ENCODE results near the gene KIF19. TPM values are rescaled to one million over a fixed set of nuclear protein-coding genes. Genes with fewer than 3 reads are reported as not detected.

The KIF19 gene
- total RNA-seq, 3 donors from 2014 or later, result 0.16 to 1.3 (median 0.44) TPM

DNA sequence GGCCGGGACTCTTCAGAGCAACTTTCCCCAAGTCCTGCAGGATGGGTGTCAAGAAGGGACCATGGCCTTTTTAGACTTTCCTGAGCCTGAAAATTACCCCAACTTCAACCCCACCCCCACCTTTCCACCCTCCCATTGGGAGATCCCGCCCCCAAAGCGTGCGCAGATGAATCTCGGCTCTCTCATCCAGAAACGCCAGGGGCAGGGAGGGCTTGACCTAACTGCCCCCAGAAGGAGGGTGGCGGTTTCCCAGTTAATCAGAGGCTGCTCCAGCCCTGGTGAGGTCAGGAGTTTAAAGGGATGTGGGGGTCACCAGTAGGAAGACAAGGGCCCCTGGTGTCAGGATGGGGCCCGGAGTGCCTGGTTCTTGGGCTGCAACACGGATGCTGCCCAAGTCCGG is 480 bp downstream of the KIF19 start:
- intact Hi-C loops (cut with DNase I; ENCODE audit: low total_unique reads), result no loop called here
- no peaks in the 10 kb centered on the region for H3K4me1 ChIP-seq
- no peak for DNase-seq (ENCODE audit: low spot score in 2 of 2)
- H3K27ac ChIP-seq, result no peak overlapping the region
- H3K9me3 ChIP-seq, result no peaks in the 10 kb centered on the region
- TF ChIP-seq, protein P1, sequence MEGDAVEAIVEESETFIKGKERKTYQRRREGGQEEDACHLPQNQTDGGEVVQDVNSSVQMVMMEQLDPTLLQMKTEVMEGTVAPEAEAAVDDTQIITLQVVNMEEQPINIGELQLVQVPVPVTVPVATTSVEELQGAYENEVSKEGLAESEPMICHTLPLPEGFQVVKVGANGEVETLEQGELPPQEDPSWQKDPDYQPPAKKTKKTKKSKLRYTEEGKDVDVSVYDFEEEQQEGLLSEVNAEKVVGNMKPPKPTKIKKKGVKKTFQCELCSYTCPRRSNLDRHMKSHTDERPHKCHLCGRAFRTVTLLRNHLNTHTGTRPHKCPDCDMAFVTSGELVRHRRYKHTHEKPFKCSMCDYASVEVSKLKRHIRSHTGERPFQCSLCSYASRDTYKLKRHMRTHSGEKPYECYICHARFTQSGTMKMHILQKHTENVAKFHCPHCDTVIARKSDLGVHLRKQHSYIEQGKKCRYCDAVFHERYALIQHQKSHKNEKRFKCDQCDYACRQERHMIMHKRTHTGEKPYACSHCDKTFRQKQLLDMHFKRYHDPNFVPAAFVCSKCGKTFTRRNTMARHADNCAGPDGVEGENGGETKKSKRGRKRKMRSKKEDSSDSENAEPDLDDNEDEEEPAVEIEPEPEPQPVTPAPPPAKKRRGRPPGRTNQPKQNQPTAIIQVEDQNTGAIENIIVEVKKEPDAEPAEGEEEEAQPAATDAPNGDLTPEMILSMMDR (IDR thresholded peaks at IDR 0.05), result no peak
- TF ChIP-seq POLR2AphosphoS5 (IDR thresholded peaks at IDR 0.05), result no peak
- TF ChIP-seq POLR2A (IDR thresholded peaks at IDR 0.05), result no peak
- peaks cover 0 to 32% of the 10 kb centered on the region in 2 donors for H3K27me3 ChIP-seq
- no peaks in the 10 kb centered on the region for H3K36me3 ChIP-seq
- peak overlapping the region; percentile 29 to 62 (median 39) for H3K4me3 ChIP-seq

DNA sequence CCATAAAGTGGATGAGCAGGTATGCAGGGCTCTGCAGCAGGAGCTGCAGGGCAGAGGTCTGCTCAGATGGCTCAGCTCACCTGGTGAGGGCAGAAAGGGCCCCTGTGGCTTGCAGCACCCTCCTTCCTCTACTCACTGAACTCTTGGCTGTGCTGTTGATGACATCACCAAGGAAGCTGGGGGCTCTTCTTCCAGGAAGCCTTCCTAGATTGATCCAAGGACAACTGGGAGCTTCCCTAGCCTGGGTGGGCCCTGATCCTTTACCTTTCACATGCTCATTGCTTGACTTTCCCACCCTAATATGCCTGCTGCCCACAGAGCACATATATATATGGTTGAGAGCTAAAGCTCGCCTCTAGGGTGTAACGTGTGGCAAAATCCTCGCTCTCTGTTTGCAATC is 2.5 kb downstream of the KIF19 start:
- Histone ChIP-seq H3K4me1 (no peaks in the 10 kb centered on the region), H3K4me3 (no peak overlapping the region), H3K27me3 (peaks cover 0 to 32% of the 10 kb centered on the region in 2 donors), H3K36me3 (no peaks in the 10 kb centered on the region), H3K27ac (no peak overlapping the region), H3K9me3 (no peaks in the 10 kb centered on the region)
- intact Hi-C loops (cut with DNase I; ENCODE audit: low total_unique reads), result no loop called here
- TF ChIP-seq POLR2A (IDR thresholded peaks at IDR 0.05), result no peak
- TF ChIP-seq, protein P1 (IDR thresholded peaks at IDR 0.05), result no peak
- TF ChIP-seq POLR2AphosphoS5 (IDR thresholded peaks at IDR 0.05), result no peak
- no peak for DNase-seq (ENCODE audit: low spot score in 2 of 2)

DNA sequence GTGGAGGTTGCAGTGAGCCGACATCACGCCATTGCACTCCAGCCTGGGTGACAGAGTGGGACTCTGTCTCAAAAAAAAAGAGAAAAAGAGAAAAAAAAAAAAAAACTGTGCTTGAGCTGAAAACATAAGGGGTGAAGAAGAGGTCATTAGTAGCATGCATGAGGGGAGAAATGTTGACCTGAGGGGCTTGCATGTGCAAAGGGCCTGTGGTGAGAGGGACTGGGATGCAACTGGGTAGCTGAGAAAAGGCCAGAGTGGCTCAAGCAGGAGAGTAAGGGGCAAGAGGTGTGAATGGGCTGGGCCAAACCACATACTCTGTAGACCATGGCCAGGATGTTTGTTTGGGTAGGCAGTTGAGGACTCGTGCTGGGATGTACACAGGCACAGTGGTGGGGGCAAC is 3.4 kb downstream of the KIF19 start:
- Histone ChIP-seq H3K36me3 (no peaks in the 10 kb centered on the region), H3K4me1 (no peaks in the 10 kb centered on the region), H3K9me3 (peaks cover 0 to 6% of the 10 kb centered on the region in 2 donors), H3K4me3 (no peak overlapping the region), H3K27ac (no peak overlapping the region), H3K27me3 (peaks cover 0 to 32% of the 10 kb centered on the region in 2 donors)
- intact Hi-C loops (cut with DNase I; ENCODE audit: low total_unique reads), result no loop called here
- TF ChIP-seq POLR2A (IDR thresholded peaks at IDR 0.05) (no peak), POLR2AphosphoS5 (IDR thresholded peaks at IDR 0.05) (no peak)
- TF ChIP-seq, protein P1 (IDR thresholded peaks at IDR 0.05), result no peak
- no peak for DNase-seq (ENCODE audit: low spot score in 2 of 2)

DNA sequence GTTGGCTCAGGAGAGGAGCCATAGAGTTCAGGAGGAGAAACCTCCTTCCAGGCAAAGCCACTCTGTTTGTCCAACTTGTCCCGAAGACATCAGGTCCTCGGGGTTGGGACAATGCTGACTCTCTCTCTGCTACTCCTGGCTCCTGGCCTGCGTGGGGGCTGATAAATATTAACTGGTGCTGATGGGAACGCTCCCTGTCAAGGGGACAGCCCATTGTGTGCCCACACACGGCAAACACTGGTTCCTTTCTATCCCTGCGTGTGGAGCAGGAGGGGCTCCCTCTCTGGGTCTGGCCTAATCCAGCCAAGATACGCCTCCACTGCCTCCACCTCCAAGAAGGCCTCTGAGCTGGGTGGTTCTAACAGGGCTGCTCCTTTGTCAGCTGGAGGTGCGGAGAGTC is 4.4 kb downstream of the KIF19 start:
- intact Hi-C loops (cut with DNase I; ENCODE audit: low total_unique reads), result no loop called here
- Histone ChIP-seq H3K27me3 (peaks cover 0 to 30% of the 10 kb centered on the region in 2 donors), H3K4me3 (no peak overlapping the region), H3K36me3 (no peaks in the 10 kb centered on the region), H3K4me1 (no peaks in the 10 kb centered on the region), H3K27ac (no peak overlapping the region), H3K9me3 (peaks cover 0 to 15% of the 10 kb centered on the region in 2 donors)
- no peak for DNase-seq (ENCODE audit: low spot score in 2 of 2)
- TF ChIP-seq, protein P1 (IDR thresholded peaks at IDR 0.05), result no peak
- TF ChIP-seq POLR2A (IDR thresholded peaks at IDR 0.05), result no peak
- no peak for TF ChIP-seq POLR2AphosphoS5 (IDR thresholded peaks at IDR 0.05)

DNA sequence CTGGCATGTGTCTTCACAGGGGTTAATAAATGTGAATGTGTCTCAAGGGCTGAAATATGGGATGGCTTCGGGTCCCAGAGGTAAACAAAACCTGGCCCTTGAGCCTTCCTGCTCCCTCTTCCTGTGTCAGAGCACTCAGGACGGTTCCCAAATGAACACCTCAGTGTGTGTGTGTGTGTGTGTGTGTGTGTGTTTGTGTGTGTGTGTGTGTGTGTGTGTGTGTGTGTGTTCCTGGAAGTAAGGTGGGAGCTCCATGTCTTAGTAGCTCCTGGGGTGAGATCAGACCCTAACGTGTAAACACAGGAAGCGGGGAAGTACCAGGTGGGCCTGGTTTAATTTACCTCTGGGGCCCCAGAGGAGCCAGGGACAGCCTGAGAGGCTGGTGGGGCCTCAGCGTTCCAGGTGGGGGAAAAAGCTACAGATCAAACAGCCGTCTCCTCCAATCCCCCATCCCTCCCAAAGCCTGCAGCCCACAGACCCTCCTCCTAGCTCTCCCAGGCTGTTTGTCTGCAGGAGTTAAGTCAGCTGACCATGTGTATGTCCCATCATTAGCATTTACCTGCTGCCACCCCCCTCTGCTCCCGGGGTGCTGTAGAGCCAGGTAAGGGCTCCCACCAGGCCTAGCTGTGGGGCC is 6.1 kb downstream of the KIF19 start:
- Histone ChIP-seq H3K36me3 (no peaks in the 10 kb centered on the region), H3K27me3 (peaks cover 0 to 18% of the 10 kb centered on the region in 2 donors), H3K4me1 (no peaks in the 10 kb centered on the region), H3K4me3 (no peak overlapping the region), H3K9me3 (peaks cover 0 to 15% of the 10 kb centered on the region in 2 donors), H3K27ac (no peak overlapping the region)
- no peak for DNase-seq (ENCODE audit: low spot score in 2 of 2)
- TF ChIP-seq POLR2AphosphoS5 (IDR thresholded peaks at IDR 0.05) (no peak), POLR2A (IDR thresholded peaks at IDR 0.05) (no peak)
- TF ChIP-seq, protein P1 (IDR thresholded peaks at IDR 0.05), result no peak
- intact Hi-C loops (cut with DNase I; ENCODE audit: low total_unique reads), result no loop called here

All from breast epithelium (tissue), 4 donors.